HG02571 (cell line): ENCODE measurements around the gene ROR1.

ENCODE experiments used
- ATAC-seq: cut with Tn5 transposase; IDR thresholded peaks from one replicate; pipeline ENCODE4 v1.9.1; 2021; ENCODE audit warnings: mild to moderate bottlenecking, moderate library complexity; ENCODE audit not compliant: unreplicated experiment

ROR1 gene

GRCh38 chr1:63773815-63774616, at the start of gene ROR1:
Gene ROR1, plus strand, starts transcription at chr1:63774017.
- peak; percentile 83 for ATAC-seq

GRCh38 chr1:63724375-63724899, 49.4 kb upstream of the ROR1 start:
- no peak for ATAC-seq

GRCh38 chr1:63728611-63729226, 45.1 kb upstream of the ROR1 start:
- no peak for ATAC-seq

GRCh38 chr1:63729227-63729620, 44.6 kb upstream of the ROR1 start:
- no peak for ATAC-seq

GRCh38 chr1:63730211-63730610, 43.6 kb upstream of the ROR1 start:
- ATAC-seq, result no peak

- ATAC-seq, result no peak
Measured at GRCh38 chr1:63731117-63732043, 42.4 kb upstream of the ROR1 start.

- no peak for ATAC-seq
Measured at GRCh38 chr1:63732666-63733065, 41.2 kb upstream of the ROR1 start.

GRCh38 chr1:63738772-63739171, 35.0 kb upstream of the ROR1 start:
- no peak for ATAC-seq

GRCh38 chr1:63739452-63739851, 34.4 kb upstream of the ROR1 start:
- ATAC-seq, result no peak

- ATAC-seq, result no peak
Measured at GRCh38 chr1:63740432-63740831, 33.4 kb upstream of the ROR1 start.

- ATAC-seq, result no peak
Measured at GRCh38 chr1:63742526-63742925, 31.3 kb upstream of the ROR1 start.

- ATAC-seq, result no peak
Measured at GRCh38 chr1:63743781-63744180, 30.0 kb upstream of the ROR1 start.

GRCh38 chr1:63746129-63746864, 27.5 kb upstream of the ROR1 start:
- no peak for ATAC-seq

GRCh38 chr1:63747445-63747844, 26.4 kb upstream of the ROR1 start:
- ATAC-seq, result no peak

GRCh38 chr1:63748046-63748580, 25.7 kb upstream of the ROR1 start:
- ATAC-seq, result no peak

GRCh38 chr1:63748641-63749040, 25.2 kb upstream of the ROR1 start:
- ATAC-seq, result no peak

- no peak for ATAC-seq
Measured at GRCh38 chr1:63750721-63751120, 23.1 kb upstream of the ROR1 start.

- no peak for ATAC-seq
Measured at GRCh38 chr1:63752176-63752575, 21.6 kb upstream of the ROR1 start.

- no peak for ATAC-seq
Measured at GRCh38 chr1:63753591-63753990, 20.2 kb upstream of the ROR1 start.

GRCh38 chr1:63756839-63757238, 17.0 kb upstream of the ROR1 start:
- no peak for ATAC-seq
